ENCODE data around the gene USP48. TPM values are rescaled to one million over a fixed set of nuclear protein-coding genes. Genes with fewer than 3 reads are reported as not detected.

Gene USP48
- total RNA-seq, 1 donor from 2014 or later = 61.8 TPM

DNA sequence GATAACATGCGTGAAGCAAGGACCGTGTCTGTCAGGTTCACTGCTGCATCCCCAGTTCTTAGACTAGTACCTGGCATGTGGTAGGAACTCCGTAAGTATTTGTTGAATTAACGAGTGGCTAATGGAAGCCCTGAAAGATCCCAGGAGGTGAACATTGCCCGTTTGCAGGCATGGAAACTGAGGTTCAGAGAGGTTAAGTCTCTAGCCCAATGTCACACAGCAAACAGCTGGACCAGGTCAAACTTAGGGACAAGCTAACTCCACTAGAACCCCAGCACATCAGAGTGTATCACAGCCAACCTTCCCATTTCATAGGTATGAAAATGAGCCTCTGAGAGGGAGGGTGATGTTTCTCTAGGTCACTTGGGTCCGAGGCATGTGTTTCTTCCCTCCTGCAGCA, 141.4 kb downstream of the USP48 start:
- Mint-ChIP-seq H3K27ac (ENCODE audit: unreplicated experiment) (no peak overlapping the region), H3K4me3 (no peak overlapping the region), H3K4me1 (no peaks in the 10 kb centered on the region), H3K27me3 (ENCODE audit: low read depth) (no peaks in the 10 kb centered on the region), H3K36me3 (ENCODE audit: low read depth) (no peaks in the 10 kb centered on the region), H3K9me3 (no peaks in the 10 kb centered on the region)
- TF ChIP-seq, protein P1, sequence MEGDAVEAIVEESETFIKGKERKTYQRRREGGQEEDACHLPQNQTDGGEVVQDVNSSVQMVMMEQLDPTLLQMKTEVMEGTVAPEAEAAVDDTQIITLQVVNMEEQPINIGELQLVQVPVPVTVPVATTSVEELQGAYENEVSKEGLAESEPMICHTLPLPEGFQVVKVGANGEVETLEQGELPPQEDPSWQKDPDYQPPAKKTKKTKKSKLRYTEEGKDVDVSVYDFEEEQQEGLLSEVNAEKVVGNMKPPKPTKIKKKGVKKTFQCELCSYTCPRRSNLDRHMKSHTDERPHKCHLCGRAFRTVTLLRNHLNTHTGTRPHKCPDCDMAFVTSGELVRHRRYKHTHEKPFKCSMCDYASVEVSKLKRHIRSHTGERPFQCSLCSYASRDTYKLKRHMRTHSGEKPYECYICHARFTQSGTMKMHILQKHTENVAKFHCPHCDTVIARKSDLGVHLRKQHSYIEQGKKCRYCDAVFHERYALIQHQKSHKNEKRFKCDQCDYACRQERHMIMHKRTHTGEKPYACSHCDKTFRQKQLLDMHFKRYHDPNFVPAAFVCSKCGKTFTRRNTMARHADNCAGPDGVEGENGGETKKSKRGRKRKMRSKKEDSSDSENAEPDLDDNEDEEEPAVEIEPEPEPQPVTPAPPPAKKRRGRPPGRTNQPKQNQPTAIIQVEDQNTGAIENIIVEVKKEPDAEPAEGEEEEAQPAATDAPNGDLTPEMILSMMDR (conservative IDR thresholded peaks at IDR 0.05) = no peak
- no peak for DNase-seq (ENCODE audit: low read depth, low spot score)

DNA sequence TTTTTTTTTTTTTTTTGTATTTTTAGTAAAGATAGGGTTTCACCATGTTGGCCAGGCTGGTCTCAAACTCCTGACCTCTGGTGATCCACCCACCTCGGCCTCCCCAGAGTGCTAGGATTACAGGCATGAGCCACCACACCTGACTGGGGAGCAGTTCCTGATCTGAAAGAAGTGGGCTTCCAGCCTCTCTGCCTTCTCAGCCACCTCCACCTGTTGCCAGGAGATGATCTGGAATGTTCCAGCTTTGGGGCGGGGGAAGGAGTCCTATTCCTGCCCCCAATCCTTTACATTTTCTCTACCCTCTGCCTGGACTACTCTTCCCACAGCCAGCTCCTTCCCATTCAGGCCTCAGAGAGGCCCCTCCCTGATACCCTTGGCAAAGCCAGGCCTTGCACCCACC, 141.9 kb downstream of the USP48 start:
- no peak for DNase-seq (ENCODE audit: low read depth, low spot score)
- Mint-ChIP-seq H3K9me3 (no peaks in the 10 kb centered on the region), H3K27ac (ENCODE audit: unreplicated experiment) (no peak overlapping the region), H3K4me1 (no peaks in the 10 kb centered on the region), H3K27me3 (ENCODE audit: low read depth) (no peaks in the 10 kb centered on the region), H3K36me3 (ENCODE audit: low read depth) (no peaks in the 10 kb centered on the region), H3K4me3 (no peak overlapping the region)
- TF ChIP-seq, protein P1 (conservative IDR thresholded peaks at IDR 0.05) = no peak

DNA sequence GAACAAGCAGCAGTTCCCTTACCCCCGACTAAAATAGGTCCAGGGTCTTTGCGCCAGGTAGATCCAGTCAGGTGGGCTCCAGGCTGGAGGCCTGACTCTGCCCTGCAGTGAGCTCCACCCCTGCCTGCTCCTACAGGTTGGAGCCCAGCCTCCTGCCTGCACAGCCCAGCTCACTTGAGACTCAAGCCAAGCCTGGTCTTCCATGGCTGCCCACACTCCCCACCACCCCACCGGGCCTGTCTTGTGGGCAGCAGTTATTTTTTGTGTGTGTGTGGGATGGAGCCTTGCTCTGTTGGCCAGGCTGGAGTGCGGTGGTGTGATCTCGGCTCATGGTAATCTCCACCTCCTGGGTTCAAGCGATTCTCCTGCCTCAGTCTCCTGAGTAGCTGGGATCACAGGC, 142.3 kb downstream of the USP48 start:
- Mint-ChIP-seq H3K9me3 (no peaks in the 10 kb centered on the region), H3K27me3 (ENCODE audit: low read depth) (no peaks in the 10 kb centered on the region), H3K4me1 (no peaks in the 10 kb centered on the region), H3K36me3 (ENCODE audit: low read depth) (no peaks in the 10 kb centered on the region), H3K27ac (ENCODE audit: unreplicated experiment) (no peak overlapping the region), H3K4me3 (no peak overlapping the region)
- no peak for DNase-seq (ENCODE audit: low read depth, low spot score)
- TF ChIP-seq, protein P1 (conservative IDR thresholded peaks at IDR 0.05) = no peak

DNA sequence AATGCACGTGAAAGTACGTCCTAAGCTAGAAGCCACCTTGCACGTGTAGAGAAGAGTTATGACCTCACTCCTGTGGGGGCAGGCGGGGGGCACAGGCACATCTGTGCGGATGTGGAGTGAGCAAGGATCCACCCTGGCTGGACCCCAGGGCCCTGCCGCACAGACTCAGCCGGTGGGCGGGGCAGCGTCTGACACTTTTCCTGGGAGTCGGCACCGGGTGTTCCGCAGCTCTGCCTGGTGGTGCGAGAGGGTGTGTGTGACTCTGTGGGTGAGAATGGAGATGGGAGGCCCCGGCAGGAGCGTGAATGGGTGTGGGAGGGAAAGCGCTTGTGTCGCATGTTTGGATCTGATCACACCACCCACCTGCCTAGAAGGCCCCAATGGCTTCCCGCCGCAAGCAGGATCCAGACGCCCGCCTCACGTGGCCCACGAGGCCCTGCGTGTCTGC, 143.3 kb downstream of the USP48 start:
- DNase-seq (ENCODE audit: low read depth, low spot score) = no peak
- H3K27ac Mint-ChIP-seq (ENCODE audit: unreplicated experiment) = no peak overlapping the region

DNA sequence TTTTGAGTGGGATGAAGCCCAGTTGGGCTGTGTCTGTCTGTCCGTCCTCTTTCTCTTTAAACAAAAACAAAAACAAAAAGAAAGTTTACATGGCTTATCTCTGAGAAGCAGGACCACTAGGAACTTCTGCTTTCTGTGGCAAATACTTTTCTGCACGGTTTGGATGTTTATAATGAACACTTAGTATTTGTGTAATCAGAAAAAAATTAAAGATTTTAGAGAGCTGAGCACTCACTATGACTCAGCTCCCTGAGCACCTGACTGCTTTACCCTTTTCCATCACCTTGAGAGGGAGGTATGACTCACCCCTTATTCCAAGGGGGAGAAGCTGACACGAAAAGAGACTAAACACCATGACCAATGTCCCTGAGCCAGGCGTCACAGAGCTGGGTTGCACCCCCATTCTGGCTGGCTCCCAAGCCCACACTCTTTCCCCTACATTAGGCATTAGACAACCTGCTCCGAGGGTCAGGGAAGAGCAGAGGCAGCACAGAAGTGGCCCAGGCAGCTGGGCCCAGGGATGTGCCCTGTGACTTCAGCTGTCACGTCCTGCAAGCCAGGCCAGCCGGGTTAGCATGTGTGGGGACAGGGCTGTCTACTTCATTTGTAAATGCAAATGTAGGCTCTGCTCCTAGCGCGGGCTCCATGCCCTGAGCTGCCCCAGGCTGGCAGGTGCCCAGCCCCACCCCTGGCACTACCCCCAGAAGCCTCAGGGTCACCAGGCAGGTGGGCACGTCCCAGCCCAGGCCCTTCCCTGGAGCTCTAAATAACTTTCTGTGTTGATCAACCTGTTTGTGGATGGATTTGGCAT, 144.2 kb downstream of the USP48 start:
- Mint-ChIP-seq H3K4me1 (no peaks in the 10 kb centered on the region), H3K27ac (ENCODE audit: unreplicated experiment) (no peak overlapping the region), H3K36me3 (ENCODE audit: low read depth) (no peaks in the 10 kb centered on the region), H3K9me3 (no peaks in the 10 kb centered on the region), H3K4me3 (no peak overlapping the region), H3K27me3 (ENCODE audit: low read depth) (no peaks in the 10 kb centered on the region)
- TF ChIP-seq, protein P1 (conservative IDR thresholded peaks at IDR 0.05) = no peak
- DNase-seq (ENCODE audit: low read depth, low spot score) = no peak

More for the DNA sequence above, 143.3 kb downstream of the USP48 start:
- TF ChIP-seq, protein P1 (conservative IDR thresholded peaks at IDR 0.05) = no peak
- H3K4me1 Mint-ChIP-seq = no peaks in the 10 kb centered on the region
- H3K4me3 Mint-ChIP-seq = no peak overlapping the region
- H3K9me3 Mint-ChIP-seq = no peaks in the 10 kb centered on the region
- no peaks in the 10 kb centered on the region for H3K27me3 Mint-ChIP-seq (ENCODE audit: low read depth)
- H3K36me3 Mint-ChIP-seq (ENCODE audit: low read depth) = no peaks in the 10 kb centered on the region

Measured in neural crest cell (in vitro differentiated cells).